HG03159 (cell line): Measurements from ENCODE around the gene CIART.

ENCODE experiments used
- ATAC-seq: cut with Tn5 transposase; IDR thresholded peaks from one replicate; pipeline ENCODE4 v1.9.1; 2021; ENCODE audit warnings: mild to moderate bottlenecking, moderate library complexity; ENCODE audit not compliant: unreplicated experiment

Gene CIART

DNA sequence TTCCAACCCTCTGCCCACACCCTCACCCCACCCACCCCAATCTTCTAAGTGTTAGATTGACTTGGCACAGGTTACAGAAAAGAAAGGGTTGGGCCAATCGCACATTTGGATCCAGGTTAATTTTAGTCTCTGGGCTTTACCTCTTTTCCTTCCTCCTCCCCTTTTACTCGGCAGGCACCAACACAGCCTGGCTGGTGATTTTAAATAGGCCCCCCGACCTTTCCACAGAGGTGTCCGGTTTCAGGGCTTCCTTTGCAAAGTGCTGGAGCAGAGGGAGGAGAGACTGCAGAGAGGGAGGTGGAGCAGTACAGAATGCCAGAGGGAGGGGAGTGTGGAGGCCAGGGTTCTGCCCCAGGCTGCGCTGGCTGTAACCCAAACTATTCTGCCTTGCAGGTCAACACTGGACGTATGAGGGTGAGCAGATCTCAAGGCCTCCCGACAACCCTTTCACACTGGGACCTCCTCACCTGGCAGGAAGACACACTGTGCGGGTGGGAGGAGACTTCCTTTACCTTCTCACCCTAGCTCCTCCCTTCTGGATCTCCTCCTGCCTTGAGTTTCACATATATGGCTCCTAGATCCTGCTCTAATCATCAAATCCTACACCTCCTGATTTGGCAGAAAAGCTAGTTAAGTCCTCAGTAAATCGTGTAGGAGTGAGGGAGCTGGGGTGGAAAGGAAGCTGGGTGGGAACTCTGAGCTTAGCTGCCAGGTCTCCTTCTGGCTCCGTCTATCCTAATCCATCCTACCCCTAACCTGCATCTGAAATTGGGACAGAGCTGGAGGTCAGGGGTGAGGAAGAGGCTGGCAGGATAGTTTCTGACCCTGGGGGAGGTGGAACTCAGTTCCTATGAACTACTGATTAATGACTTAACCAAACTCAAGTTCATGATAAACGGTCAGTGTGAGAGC is 22.3 kb upstream of the CIART start:
- ATAC-seq, result no peak

DNA sequence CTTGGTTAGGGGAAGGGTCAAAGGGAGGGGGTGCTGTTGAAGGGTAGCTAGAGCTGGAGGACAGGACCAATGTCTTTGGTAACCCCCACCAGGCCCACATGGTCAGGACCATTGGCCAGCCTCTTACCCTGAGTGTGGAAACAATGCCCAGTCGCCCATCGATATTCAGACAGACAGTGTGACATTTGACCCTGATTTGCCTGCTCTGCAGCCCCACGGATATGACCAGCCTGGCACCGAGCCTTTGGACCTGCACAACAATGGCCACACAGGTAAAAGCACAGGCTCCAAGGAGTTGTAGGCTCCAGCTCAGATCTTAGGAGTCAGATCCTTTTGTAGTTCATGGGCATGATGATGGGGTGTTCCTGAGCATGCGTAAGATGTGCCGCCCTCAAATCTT is 21.0 kb upstream of the CIART start:
- ATAC-seq, result no peak

DNA sequence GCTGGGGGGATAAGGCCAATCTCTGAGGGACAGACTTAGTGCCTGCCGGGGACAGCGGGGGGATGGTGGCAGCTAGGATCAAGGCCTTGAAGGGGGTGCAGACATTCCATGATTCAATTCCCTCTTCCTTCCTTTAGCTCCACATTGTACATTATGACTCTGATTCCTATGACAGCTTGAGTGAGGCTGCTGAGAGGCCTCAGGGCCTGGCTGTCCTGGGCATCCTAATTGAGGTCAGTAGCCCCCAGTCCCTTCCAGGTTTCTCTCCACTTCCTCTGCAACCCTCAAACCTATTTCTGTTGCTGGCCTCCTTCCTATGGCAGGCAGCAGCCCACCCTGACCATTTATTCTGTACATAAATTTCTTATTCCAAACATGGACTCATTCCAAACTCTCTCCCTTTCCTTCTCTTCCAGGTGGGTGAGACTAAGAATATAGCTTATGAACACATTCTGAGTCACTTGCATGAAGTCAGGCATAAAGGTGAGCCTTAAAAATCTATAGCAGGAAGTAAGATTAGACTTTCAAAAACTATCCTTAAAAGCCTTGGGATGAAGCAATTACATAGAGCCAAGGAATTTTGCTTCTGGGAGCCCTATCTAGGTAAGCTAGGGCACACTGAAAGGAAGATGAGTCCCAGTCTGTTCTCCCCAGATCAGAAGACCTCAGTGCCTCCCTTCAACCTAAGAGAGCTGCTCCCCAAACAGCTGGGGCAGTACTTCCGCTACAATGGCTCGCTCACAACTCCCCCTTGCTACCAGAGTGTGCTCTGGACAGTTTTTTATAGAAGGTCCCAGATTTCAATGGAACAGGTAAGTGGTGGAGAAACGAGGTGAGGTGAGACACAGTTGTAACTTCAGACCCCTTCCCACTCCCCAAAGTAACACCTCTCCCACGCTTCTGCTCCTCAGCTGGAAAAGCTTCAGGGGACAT is 19.7 kb upstream of the CIART start:
- no peak for ATAC-seq

DNA sequence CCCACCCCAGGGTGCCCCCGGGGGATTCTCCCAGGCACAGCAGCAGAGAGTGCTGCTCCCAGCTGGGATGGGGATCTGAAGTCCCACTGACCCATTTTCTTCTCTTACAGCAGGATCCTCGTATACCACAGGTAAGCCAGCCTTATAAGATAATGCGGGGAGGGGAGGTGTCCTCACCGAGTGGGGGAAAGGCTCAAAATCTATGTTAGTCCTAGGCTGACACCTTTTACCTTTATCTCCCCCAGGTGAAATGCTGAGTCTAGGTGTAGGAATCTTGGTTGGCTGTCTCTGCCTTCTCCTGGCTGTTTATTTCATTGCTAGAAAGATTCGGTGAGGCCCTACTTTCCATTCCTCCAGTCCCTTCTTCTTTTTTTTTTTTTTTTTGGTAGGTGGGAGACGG is 18.8 kb upstream of the CIART start:
- no peak for ATAC-seq

DNA sequence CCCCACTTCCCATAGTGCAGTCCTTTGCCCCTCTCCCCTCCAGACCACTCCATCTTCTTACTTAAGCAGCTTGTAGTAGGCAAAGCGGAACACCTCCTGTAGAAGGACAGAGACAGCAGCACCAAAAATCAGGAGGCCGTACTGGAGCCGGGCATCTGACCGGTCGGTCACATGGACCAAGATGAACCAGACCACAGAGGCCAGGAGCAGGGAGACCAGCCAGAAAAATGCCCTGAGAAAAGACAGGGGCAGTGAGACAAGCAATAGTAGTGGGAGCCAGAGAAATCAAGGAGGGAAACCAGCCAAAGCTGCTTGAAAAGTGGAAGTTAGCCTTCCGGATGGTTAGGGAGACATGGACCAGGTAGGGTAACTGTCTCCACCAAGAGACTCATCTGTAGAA is 14.5 kb upstream of the CIART start:
- ATAC-seq, result no peak

DNA sequence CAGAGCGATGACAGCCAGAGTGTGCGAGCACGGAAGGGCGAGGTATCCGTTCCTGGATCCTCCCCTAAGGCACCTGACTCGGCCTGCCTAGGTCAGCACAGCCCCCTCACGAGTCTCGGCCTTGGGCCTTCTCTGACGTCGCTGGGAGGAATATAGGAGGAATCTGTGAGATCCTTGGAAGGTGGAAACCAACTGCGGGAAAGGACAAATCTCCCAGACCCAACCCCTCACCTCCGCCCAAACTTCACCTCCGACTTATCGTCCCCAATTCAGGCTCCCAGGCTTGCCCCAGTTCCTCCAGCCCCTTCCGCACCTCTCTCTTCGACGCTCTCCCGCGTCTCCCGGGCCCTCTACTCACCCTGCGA is 14.0 kb upstream of the CIART start:
- ATAC-seq, result peak; percentile 27

DNA sequence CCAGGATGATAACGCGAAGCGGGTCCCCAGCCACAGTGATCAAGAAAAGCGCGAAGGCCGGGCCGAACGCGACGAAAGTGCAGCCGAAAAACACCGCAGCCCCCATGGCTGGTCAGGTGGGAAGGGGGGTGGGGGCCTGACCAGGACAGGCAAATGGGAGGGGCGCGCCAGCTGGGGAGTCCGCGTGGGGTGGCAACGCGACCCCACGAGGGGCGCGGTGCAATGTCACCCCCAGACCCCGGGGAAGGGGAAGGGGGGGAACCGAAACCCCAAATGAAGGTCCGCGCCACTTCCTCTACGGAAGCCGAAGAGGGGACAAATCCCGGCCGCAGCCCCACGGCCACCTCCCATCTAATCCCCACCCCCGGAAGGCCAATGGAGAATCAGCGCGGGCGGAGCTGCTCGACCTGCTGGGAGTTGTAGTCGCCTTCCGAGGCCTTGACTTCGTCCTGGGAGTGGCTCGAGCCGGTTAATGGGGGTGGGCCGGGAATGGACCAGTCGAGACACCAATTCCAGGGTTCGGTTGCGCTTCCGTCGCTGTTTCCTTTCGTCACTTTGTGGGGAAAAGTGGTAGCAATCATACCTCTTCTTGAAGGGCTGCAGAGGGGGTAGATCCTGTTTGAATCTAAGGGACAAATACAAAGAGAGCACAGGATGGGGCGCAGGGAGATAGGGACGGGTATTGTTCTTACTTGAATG is 13.5 kb upstream of the CIART start, which contains the start of gene APH1A:
APH1A (minus strand) TSS at position 312 of the 699 bp plus-strand sequence; CDS start at position 106, 206 bp downstream.
- ATAC-seq, result peak; percentile 85

DNA sequence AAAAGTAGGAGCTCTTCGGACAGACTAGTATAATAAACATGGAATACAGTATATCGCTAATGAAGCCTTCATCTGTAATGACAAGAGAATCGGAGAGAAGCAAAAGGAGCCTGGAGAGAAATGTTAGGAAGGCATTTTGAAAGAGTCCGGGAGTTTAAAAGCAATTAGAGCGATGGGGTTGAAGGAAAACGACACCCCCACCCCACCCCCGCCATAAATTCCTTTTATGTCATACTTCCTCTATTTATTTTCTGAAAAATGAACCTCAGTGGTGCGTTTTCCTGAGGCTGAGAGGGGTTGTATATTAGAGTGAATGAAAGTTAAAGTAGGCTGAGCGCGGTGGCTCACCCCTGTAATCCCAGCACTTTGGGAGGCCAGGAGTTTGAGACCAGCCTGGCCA is 12.9 kb upstream of the CIART start:
- ATAC-seq, result no peak

DNA sequence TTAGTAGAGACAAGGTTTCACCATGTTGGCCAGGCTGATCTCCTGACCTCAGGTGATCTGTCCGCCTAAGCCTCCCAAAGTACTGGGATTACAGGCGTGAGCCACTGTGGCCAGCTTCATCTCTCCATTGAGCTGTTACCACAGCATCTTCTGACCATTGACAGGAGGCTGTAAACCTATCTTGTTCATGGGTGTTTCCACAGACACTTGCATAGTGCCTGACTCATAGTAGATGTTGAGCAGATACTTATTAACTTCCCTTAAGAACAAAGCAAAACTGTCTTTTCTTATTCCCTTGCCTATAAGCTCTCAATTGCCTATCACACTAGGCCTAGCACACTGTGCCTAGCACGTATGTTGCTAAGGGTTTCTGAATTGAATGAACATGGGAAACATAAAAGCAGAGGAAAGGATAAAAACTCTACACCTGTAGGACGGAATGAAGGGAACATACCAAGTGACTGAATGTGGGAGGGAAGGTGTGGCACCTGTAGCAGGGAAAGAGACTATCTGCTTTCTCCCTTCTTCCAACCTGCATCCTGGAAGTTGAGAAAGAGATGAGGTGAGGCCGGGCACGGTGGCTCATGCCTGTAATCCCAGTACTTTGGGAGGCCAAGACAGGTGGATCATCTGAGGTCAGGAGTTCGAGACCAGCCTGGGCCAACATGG is 10.9 kb upstream of the CIART start:
- ATAC-seq, result no peak

DNA sequence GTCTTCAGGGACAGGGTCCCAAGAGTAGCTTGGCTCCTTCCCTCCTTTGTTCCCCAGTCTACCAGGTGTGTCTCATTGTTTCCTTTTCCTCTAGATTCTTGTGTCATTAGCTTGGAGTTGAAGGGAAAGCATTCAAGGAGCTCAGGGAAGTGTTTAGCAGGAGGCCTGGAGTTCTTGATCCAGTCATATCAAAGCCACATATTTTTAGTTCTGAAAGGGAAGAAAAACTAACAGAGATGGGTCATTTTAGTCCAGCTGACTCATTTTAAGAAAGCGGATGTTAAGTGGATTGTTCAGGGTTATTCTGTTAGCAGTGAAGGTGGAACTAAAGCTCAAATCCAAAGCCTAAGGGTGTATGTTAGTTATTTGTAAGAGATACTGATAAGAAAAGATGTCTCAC is 9.0 kb upstream of the CIART start:
- no peak for ATAC-seq

DNA sequence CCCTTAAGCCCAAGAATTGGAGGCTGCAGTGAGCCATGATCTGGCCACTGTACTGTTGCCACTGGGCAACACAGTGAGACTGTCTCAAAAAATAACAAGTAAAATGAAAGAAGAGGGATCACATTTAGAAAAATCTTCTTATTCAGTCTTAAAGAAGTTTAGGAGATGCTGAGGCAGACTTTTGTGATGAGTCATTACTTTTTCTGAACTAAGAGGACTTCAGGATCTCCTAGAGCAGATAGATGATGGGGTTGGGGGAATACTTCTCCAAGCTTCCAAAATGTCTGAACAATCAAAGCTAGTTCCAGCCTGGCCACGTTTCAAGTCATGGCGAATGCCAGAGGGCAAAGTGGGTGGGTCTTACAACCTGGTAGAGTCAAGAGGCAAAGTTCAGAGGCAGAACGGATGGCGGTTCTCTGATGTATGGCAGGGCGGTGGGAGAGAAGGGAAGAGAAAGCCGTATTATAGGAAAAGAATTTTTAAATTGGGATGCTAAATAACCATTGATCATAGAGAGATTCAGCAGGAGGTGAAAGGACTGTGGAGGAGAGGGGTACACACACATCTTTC is 2.1 kb upstream of the CIART start:
- ATAC-seq, result no peak

DNA sequence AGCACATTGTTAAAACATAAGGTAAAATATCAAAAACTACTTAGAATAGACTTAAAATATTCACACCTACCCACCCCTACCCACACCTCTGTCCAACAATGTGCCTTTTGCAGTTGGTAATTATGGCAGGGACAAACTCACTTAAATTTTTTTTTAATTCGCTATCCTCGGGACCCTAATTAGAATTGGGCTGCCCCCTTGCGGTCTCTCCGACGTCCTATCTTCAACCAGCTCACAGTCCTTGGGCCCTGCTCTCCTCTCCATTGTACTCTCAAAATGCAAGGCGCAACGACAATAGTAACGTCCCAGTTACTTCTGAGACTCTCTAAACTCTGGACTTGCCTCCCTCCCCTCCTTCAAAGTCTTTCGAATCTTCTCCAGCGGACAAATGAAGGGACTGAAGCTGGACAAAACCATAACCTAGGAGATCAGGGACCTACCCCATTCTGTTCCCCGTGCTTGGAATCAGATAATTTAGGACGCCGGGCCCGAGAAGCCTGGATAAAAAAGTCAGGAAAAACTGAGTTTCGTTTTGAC is 1.1 kb upstream of the CIART start:
- ATAC-seq, result no peak

DNA sequence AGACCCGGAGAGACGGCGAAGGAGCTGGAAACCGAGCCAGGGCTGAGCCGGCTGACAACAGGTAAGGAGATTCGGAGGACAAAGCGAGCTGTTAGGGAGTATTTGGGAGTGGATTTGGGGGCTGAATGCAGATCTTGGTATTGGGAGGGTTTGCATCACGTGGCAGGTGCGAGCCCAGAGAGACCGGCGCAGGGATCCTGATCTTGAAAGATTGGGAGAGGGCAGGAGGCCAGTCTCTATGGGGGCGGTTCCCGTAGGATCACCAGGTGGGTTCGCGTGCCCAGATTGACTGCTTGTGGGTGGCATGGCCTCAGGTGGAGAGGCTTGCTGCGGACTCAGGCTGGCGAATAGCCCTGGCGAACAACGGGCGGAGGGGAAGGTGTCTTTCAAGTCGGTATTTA is 204 bp downstream of the CIART start:
- ATAC-seq, result peak; percentile 12

DNA sequence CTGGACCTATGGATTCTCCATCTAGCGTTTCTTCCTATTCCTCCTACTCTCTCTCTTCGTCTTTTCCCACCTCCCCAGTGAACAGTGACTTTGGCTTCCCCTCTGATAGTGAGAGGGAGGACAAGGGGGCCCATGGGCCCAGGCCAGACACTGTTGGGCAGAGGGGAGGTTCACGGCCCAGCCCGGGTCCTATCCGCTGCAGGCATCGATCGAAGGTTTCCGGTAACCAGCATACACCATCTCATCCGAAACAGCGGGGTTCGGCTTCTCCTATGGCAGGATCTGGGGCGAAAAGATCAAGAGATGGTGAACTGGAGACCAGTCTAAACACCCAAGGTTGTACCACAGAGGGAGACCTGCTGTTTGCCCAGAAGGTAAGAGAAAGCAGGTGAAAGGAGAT is 906 bp downstream of the CIART start:
- ATAC-seq, result no peak

DNA sequence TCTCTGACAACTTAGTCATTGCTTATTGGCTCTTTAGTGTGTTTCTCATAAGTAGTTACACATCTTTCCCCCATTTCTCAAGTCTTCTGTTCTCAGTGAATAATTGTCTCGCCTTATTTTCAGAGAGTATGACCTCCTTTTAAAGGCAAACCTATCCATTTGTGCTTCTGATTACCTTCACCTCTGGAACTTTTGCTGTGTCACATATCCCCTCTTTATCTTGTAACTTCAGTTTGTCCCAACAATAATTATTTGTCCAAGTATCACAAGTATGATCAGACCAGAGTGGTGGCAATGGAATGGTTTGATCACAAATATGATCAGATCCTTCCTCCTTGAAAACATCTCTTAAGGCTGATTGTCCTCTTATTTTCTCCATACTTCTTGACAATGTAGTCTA is 6.0 kb downstream of the CIART start:
- ATAC-seq, result no peak

DNA sequence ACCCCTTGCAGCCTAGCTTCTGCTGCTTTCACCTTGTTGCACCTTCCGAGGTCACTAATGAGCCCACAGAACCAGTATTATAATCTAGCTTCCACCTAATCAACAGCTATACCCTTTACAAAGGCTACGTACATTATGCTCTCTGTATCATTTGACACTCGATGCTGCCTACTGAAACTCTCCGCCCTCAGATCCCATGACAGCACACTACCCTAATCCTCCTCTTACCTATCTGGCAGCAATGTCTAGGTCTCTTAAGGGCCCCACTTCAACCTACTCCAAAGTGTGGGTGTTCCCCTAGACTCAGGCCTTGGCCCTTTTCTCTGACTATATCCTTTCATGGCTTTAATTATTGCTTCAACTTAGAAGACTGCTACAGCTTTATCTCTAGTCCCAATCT is 6.5 kb downstream of the CIART start:
- no peak for ATAC-seq

DNA sequence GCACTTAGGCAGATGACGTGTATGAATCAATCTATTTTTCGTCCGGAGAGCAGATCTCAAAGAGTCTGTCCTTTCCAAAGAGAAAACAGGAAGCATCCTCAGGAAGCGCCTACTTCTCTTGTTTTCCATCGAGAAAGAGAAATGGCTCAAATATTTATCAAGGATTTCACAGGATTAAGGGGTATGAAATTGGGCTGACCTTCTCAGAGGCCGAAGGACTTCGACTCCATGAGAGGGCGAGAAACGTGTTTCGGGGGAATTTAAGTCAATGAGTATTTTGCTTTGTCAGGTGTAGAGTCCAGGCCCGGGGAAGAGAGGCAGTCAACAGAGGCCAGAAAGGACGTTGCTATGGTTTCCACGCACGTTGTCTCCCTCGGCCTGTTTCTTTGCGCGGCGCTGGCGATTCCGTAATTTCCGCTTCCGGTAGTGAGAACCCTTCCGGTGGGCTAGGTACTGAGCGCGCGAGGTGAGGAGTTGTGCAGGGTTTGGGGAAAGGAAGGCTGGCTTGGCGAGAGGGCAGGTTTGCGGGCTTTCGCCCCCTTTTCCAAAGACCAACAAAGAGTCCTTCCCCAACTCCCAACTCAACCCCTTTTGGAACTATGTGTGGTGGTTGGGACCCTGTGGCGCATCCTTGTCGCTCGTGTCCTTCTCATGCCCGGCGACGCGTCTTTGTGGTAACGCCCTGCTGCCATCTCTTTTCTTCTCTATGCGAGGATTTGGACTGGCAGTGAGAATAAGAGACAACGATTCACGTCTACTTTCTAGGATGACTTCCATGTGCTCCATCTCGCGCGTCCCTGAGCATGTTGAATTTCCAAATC is 11.3 kb downstream of the CIART start, which contains the start of gene MRPS21:
MRPS21 (plus strand) TSS at position 429 of the 821 bp plus-strand sequence. CDS start 506 bp downstream, outside the sequence.
- ATAC-seq, result peak; percentile 98

DNA sequence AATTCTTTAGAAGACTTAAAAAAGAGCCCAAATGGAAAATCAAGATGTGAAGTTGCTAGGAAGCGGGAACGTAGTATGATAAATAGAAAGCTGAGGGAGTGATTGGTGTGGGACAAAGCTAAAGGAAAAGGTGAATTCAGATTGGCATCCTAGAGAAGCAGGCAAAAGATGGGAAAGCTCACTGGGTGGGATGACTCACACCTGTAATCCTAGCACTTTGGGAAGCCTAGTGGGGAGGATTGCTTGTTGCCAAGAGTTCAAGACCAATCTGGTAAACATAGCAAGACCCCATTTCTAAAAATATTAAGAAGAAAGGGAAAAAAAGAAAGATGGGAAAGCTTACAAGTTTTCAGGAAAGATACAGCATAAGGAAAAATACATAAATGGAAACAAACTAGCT is 13.1 kb downstream of the CIART start:
- no peak for ATAC-seq

DNA sequence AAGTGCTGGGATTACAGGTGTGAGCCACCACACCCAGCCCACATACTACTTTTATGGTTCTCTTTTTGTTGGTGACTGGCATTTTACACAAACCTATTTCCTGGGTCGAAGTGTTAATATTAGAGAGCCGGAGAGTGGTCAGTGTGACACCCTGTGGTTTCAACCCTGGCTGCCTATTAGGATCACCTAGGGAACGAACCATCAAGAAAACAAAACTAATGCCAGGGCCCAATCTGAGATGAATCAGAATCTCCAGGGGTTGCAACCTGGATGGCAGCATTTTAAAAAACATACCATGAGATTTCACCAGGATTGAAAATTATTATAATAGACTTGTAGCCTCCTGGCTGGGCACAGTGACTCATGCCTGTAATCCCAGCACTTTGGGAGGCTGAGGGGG is 17.4 kb downstream of the CIART start:
- no peak for ATAC-seq
